WTC11 (cell line): ENCODE measurements around the gene TRIM65.

Experiments used
- ATF2 ChIP-seq: sonication (generic); formaldehyde crosslinking; IDR thresholded peaks from 2 replicates; pipeline ENCODE4 v1.8.1; 2022; ENCODE audit warnings: low read depth, missing genetic modification reagents, borderline replicate concordance
- CBFB ChIP-seq: sonication (generic); formaldehyde crosslinking; IDR thresholded peaks from 2 replicates; pipeline ENCODE4 v1.8.1; 2022; ENCODE audit warnings: mild to moderate bottlenecking, low read depth, missing genetic modification reagents
- CREB1 ChIP-seq: sonication (generic); formaldehyde crosslinking; IDR thresholded peaks from 2 replicates; pipeline ENCODE4 v1.8.0; 2023; ENCODE audit warnings: mild to moderate bottlenecking, missing genetic modification reagents
- EMX1 ChIP-seq: fragments of 250-450 bp; sonication (Bioruptor Pico); IDR thresholded peaks from 2 replicates; pipeline ENCODE4 v1.8.0; 2021; ENCODE audit warnings: mild to moderate bottlenecking
- KAT7 ChIP-seq: sonication (generic); formaldehyde crosslinking; IDR thresholded peaks from 2 replicates; pipeline ENCODE4 v1.8.1; 2023; ENCODE audit warnings: missing genetic modification reagents, mild to moderate bottlenecking, borderline replicate concordance
- MLX ChIP-seq: sonication (generic); formaldehyde crosslinking; IDR thresholded peaks from 2 replicates; pipeline ENCODE4 v1.8.1; 2023; ENCODE audit warnings: mild to moderate bottlenecking, missing genetic modification reagents, moderate library complexity
- NR2C2 ChIP-seq: sonication (generic); formaldehyde crosslinking; IDR thresholded peaks from 2 replicates; pipeline ENCODE4 v1.8.0; 2022; ENCODE audit warnings: mild to moderate bottlenecking, missing genetic modification reagents
- SP1 ChIP-seq: sonication (generic); formaldehyde crosslinking; conservative IDR thresholded peaks from 2 replicates; pipeline ENCODE4 v1.8.1; 2022; ENCODE audit warnings: missing genetic modification reagents
- ZNF232 ChIP-seq: sonication (generic); formaldehyde crosslinking; IDR thresholded peaks from 2 replicates; pipeline ENCODE4 v1.8.0; 2022; ENCODE audit warnings: mild to moderate bottlenecking, missing genetic modification reagents
- ZNF416 ChIP-seq: fragments of 250-450 bp; sonication (Bioruptor Pico); IDR thresholded peaks from 2 replicates; pipeline ENCODE4 v1.9.0; 2021; ENCODE audit warnings: mild to moderate bottlenecking, inconsistent platforms
- TF ChIP-seq, protein P1 (sequence below): sonication (generic); formaldehyde crosslinking; IDR thresholded peaks from 2 replicates; pipeline ENCODE4 v1.8.0; 2022; ENCODE audit warnings: mild to moderate bottlenecking, missing genetic modification reagents
- TF ChIP-seq, protein P2 (sequence below): fragments of 200-600 bp; IDR thresholded peaks from 2 replicates; pipeline ENCODE4 v1.8.0; 2022; ENCODE audit warnings: antibody characterized with exemption
- TF ChIP-seq, protein P3 (sequence below): sonication (generic); formaldehyde crosslinking; IDR thresholded peaks from 2 replicates; pipeline ENCODE4 v1.8.1; 2023; ENCODE audit warnings: mild to moderate bottlenecking, missing genetic modification reagents
- TF ChIP-seq, protein P4 (sequence below): sonication (generic); formaldehyde crosslinking; IDR thresholded peaks from 2 replicates; pipeline ENCODE4 v1.8.1; 2023; ENCODE audit warnings: mild to moderate bottlenecking, moderate library complexity, missing genetic modification reagents

GRCh38 chr17:75901727-75902126 is 5.0 kb upstream of the TRIM65 start:
- TF ChIP-seq, protein P1, sequence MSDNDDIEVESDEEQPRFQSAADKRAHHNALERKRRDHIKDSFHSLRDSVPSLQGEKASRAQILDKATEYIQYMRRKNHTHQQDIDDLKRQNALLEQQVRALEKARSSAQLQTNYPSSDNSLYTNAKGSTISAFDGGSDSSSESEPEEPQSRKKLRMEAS (CRISPR knock-in tag), result no peak
- TF ChIP-seq, protein P2, sequence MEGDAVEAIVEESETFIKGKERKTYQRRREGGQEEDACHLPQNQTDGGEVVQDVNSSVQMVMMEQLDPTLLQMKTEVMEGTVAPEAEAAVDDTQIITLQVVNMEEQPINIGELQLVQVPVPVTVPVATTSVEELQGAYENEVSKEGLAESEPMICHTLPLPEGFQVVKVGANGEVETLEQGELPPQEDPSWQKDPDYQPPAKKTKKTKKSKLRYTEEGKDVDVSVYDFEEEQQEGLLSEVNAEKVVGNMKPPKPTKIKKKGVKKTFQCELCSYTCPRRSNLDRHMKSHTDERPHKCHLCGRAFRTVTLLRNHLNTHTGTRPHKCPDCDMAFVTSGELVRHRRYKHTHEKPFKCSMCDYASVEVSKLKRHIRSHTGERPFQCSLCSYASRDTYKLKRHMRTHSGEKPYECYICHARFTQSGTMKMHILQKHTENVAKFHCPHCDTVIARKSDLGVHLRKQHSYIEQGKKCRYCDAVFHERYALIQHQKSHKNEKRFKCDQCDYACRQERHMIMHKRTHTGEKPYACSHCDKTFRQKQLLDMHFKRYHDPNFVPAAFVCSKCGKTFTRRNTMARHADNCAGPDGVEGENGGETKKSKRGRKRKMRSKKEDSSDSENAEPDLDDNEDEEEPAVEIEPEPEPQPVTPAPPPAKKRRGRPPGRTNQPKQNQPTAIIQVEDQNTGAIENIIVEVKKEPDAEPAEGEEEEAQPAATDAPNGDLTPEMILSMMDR, result no peak
- TF ChIP-seq ATF2 (CRISPR knock-in tag) (no peak), ZNF232 (CRISPR knock-in tag) (no peak), CBFB (CRISPR knock-in tag) (no peak), NR2C2 (CRISPR knock-in tag) (no peak), MLX (CRISPR knock-in tag) (no peak), CREB1 (CRISPR knock-in tag) (no peak), ZNF416 (CRISPR knock-in tag) (no peak), EMX1 (CRISPR knock-in tag) (no peak), KAT7 (CRISPR knock-in tag) (no peak), SP1 (CRISPR knock-in tag) (no peak)
- TF ChIP-seq, protein P3, sequence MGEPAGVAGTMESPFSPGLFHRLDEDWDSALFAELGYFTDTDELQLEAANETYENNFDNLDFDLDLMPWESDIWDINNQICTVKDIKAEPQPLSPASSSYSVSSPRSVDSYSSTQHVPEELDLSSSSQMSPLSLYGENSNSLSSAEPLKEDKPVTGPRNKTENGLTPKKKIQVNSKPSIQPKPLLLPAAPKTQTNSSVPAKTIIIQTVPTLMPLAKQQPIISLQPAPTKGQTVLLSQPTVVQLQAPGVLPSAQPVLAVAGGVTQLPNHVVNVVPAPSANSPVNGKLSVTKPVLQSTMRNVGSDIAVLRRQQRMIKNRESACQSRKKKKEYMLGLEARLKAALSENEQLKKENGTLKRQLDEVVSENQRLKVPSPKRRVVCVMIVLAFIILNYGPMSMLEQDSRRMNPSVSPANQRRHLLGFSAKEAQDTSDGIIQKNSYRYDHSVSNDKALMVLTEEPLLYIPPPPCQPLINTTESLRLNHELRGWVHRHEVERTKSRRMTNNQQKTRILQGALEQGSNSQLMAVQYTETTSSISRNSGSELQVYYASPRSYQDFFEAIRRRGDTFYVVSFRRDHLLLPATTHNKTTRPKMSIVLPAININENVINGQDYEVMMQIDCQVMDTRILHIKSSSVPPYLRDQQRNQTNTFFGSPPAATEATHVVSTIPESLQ (CRISPR knock-in tag), result no peak
- TF ChIP-seq, protein P4, sequence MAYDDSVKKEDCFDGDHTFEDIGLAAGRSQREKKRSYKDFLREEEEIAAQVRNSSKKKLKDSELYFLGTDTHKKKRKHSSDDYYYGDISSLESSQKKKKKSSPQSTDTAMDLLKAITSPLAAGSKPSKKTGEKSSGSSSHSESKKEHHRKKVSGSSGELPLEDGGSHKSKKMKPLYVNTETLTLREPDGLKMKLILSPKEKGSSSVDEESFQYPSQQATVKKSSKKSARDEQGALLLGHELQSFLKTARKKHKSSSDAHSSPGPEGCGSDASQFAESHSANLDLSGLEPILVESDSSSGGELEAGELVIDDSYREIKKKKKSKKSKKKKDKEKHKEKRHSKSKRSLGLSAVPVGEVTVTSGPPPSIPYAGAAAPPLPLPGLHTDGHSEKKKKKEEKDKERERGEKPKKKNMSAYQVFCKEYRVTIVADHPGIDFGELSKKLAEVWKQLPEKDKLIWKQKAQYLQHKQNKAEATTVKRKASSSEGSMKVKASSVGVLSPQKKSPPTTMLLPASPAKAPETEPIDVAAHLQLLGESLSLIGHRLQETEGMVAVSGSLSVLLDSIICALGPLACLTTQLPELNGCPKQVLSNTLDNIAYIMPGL (CRISPR knock-in tag), result no peak
